Erythroblast (primary cell): ENCODE data around the gene LMAN2.

Experiments used
- DNase-seq, 2 experiments: peaks; one replicate each; lab custom pipeline; 2025; lab: John Stamatoyannopoulos, UW
- GATA1 ChIP-seq: IDR thresholded peaks from 2 replicates; pipeline ENCODE4 v1.6.1; 2011; ENCODE audit warnings: low read depth, mild to moderate bottlenecking, control low read depth, low read length, moderate library complexity
- POLR2A ChIP-seq: IDR thresholded peaks from 2 replicates; pipeline ENCODE4 v1.6.1; 2011; ENCODE audit warnings: mild to moderate bottlenecking, low read length

The LMAN2 gene

GRCh38 chr5:177336603-177337494, 14.6 kb downstream of the LMAN2 start:
- no peak for TF ChIP-seq POLR2A
- no peak for TF ChIP-seq GATA1
- no peak for DNase-seq

GRCh38 chr5:177336112-177336511, 15.4 kb downstream of the LMAN2 start:
- DNase-seq = peak; percentile 53 to 54
- TF ChIP-seq GATA1 = no peak
- TF ChIP-seq POLR2A = no peak

GRCh38 chr5:177335701-177336065, 15.8 kb downstream of the LMAN2 start:
- TF ChIP-seq GATA1 = no peak
- no peak for TF ChIP-seq POLR2A
- DNase-seq = no peak

GRCh38 chr5:177334781-177335700, 16.4 kb downstream of the LMAN2 start:
- no peak for DNase-seq
- no peak for TF ChIP-seq POLR2A
- TF ChIP-seq GATA1 = no peak

- TF ChIP-seq POLR2A (no peak), GATA1 (no peak)
- DNase-seq = no peak
Measured at GRCh38 chr5:177334155-177334551, 17.3 kb downstream of the LMAN2 start.

GRCh38 chr5:177333420-177334154, 17.9 kb downstream of the LMAN2 start:
- no peak for TF ChIP-seq POLR2A
- TF ChIP-seq GATA1 = no peak

GRCh38 chr5:177332896-177333260, 18.6 kb downstream of the LMAN2 start:
- TF ChIP-seq GATA1 (no peak), POLR2A (no peak)
- no peak for DNase-seq

More at GRCh38 chr5:177333420-177334154, 17.9 kb downstream of the LMAN2 start:
- DNase-seq = no peak

- TF ChIP-seq POLR2A = no peak
- TF ChIP-seq GATA1 = no peak
- no peak for DNase-seq
Measured at GRCh38 chr5:177332031-177332895, 19.2 kb downstream of the LMAN2 start.

GRCh38 chr5:177330991-177331842, 20.3 kb downstream of the LMAN2 start:
- TF ChIP-seq POLR2A (no peak), GATA1 (no peak)
- DNase-seq = no peak

- TF ChIP-seq POLR2A (no peak), GATA1 (no peak)
- DNase-seq = no peak
Measured at GRCh38 chr5:177329883-177330282, 21.6 kb downstream of the LMAN2 start.

GRCh38 chr5:177328545-177329231, 22.8 kb downstream of the LMAN2 start:
- TF ChIP-seq POLR2A (no peak), GATA1 (no peak)
- no peak for DNase-seq
